Airway epithelial cell (primary cell): ENCODE data around the gene SLC22A9. TPM values are rescaled to one million over a fixed set of nuclear protein-coding genes. Genes with fewer than 3 reads are reported as not detected.

ENCODE experiments used
- total RNA-seq: library from RNA; depleted of rRNA; stranded (reverse); fragments of >200 nt; gene quantifications from 2 replicates; pipeline ENCODE4 v1.2.3, GENCODE V29; 2015

Gene SLC22A9
- not detected in 2 replicates for total RNA-seq

GRCh38 chr11:63369165-63369970, at the start of gene SLC22A9:
Gene SLC22A9, plus strand, starts transcription at chr11:63369785. Its CDS starts 272 bp downstream, at chr11:63370057.

Other genes with a start within 250 kb of the SLC22A9 start
- not detected in 2 replicates for gene SLC22A24, start 225.6 kb upstream of the SLC22A9 start, total RNA-seq
- gene SLC22A25, start 126.2 kb upstream of the SLC22A9 start, total RNA-seq, result not detected in 2 replicates
- gene PLAAT5, start 121.4 kb downstream of the SLC22A9 start, total RNA-seq, result not detected in 2 replicates
- gene LGALS12, start 136.3 kb downstream of the SLC22A9 start, total RNA-seq, result not detected in 2 replicates
- gene PLAAT4, start 167.0 kb downstream of the SLC22A9 start, total RNA-seq, result 1.1 and 2.9 TPM in 2 replicates
- gene PLAAT2, start 193.6 kb downstream of the SLC22A9 start, total RNA-seq, result 0.42 TPM in 1 of 2 replicates, not detected in the other
- 0.56 TPM in 1 of 2 replicates, not detected in the other for gene PLAAT3, start 244.6 kb downstream of the SLC22A9 start, total RNA-seq